HG03575 (cell line): ENCODE data around the gene URB2.

Experiments
- ATAC-seq: cut with Tn5 transposase; IDR thresholded peaks from one replicate; pipeline ENCODE4 v1.9.1; 2021; ENCODE audit not compliant: unreplicated experiment, insufficient number of reproducible peaks, low FRiP score; ENCODE audit errors: extremely low read depth

The URB2 gene

GRCh38 chr1:229640455-229640854, 14.4 kb downstream of the URB2 start:
- no peak for ATAC-seq

DNA sequence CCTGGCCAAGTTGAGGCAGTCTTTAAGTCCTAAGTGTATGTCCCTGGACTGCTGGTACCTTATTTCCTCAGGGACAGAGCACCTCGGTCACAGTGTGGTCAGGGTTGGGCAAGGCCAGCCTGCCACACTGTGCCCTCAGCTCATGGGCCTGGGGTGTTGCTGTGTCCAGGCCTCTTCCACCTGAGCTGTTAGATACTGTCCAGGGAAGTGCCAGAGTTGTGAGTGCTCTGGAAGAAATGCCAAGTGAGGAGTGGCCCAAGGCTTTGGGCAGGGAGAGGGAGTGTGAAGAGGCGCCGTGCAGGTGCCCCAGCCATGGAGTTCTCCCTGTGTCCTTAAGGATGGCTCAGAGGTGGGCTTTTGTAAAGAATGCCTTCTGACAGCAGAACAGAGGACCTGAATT, 15.3 kb downstream of the URB2 start:
- ATAC-seq, result no peak

GRCh38 chr1:229642376-229642775, 16.3 kb downstream of the URB2 start:
- ATAC-seq, result no peak

DNA sequence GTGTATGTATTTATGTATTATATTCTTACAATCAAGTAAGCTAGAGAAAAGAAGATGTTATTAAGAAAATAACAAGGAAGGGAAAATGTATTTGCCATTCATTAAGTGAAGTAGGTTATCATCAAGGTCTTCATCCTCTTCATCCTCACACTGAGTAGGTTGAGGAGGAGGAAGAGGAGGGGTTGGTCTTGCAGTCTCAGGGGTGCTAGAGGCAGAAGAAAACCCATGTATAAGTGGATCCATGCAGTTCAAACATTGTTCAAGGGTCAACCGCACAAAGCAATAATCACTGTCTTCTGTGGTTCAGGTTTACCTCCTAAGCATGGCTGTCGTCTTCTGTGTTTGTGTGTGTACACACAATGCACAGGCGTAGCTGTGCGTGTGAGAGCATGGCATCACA, 16.9 kb downstream of the URB2 start:
- no peak for ATAC-seq

DNA sequence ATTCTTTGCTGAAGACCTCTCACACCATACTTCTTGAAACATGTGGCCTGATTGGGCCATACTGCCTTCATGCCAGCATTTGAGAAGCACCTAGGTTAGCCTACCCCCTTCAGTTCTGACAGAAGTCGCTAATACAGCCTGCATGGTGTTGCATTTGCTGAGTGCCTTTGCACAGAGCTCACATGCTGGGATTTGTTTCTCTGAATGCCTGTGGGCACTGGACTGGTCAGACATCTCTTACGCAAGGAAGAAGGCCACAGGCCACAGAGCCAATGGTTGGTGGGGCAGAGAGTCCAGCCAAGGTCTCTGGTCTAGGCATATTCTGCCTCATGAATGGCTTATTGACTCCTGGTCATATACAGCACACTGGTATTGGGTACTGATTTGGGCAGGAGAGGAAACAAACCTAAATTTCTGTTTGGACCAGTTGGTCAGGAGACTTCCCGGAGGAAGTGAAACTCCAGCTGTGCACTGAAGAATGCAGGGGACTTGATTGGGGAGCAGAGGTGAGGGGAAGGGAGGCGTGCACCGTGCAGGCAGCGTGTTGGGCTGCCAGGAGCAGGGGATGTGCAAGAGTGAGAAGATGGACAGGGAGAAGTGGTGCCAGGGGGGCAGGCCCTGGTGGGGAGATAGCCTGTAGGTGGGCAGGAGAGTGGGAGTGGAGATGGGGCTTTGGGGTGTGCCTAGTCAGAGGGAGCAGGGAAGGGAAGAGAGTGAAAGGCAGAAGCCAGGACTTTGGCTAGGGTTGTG, 18.1 kb downstream of the URB2 start:
- ATAC-seq, result no peak

DNA sequence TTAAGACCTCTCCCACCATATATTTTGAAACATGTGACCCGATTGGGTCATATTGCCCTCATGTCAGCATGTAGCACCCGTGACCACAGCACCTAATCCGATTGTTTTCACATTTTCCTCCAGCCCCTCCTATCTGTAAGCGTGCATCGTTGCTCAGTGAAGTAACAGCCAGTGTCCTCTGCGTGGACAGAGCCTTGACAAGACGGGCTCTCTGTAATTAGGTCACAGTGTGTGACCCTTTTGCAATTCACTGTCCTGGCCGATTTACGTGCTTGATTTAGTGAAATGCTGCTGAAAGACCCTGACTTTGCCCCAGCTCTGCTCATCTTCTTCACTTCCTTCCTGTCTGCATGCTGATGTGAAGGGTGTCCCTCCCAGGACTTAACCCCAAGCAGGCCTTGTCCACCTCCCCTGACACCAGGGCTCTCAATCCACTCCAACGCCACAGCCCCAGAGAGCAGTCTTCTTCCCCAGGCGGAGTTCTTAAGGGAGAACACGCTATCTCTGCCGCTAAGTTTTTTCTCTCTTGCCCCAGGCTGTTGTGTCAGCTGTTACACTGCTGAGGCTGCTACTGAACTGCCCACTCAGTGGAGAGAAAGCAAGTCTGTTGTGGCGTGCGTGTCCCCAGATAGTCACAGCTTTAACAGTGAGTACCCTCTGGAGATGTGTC, 19.4 kb downstream of the URB2 start:
- no peak for ATAC-seq

DNA sequence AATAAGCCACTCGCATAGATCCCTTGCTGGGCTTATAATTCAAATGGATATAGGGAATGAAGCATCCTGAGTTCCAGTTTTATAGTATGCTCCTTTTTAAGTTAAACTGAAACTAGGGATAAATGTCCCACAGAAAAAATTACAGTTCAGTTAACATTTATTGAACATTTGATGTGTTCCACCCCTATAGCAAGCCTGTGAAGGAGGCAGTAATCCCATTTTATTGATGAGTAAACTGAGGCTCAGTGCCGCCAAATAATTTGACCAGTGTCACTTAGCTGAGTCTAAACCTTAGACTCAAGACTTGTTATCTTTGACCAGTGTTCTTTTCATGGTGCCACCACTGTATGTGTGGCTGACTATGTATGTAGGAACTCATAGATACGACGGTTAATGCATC, 22.4 kb downstream of the URB2 start:
- no peak for ATAC-seq

DNA sequence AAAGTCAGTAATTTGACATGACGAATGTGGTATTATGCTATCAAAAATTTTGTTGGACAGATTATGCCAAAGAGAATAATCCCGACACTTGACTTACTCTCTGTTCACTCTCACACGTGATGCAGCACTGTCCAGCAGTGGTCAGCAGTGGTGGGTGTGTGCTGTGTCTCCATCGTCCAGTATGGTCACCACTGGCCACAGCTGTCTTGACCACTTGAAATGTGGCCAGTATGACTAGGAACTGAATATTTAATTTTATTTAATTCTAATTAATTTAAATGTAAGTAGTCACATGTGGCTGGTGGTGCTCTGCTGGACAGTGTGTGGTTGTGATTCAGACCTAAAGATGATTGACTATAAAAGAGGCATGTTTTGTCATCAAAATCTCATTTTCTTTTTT, 24.0 kb downstream of the URB2 start:
- no peak for ATAC-seq

DNA sequence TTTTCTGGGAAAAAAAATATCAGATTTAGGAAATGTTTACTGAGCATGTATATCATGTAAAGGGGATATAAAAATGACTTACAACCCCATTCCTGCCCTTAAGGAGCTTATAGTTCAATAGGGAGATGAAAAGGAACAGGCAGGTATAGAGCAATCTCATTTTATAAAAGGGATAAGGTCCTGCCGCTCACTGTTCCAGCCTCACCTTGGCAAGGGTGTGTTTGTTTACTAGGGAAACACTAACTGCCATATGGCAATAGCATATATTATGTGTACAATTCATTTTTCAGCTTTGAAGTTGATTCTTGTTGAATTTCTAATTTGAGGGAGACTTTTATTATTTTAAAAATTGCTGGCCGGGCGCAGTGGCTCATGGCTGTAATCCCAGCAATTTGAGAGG, 25.5 kb downstream of the URB2 start:
- ATAC-seq, result no peak

- no peak for ATAC-seq
These were observed 27.4 kb downstream of the URB2 start for GRCh38 chr1:229653420-229653819.

DNA sequence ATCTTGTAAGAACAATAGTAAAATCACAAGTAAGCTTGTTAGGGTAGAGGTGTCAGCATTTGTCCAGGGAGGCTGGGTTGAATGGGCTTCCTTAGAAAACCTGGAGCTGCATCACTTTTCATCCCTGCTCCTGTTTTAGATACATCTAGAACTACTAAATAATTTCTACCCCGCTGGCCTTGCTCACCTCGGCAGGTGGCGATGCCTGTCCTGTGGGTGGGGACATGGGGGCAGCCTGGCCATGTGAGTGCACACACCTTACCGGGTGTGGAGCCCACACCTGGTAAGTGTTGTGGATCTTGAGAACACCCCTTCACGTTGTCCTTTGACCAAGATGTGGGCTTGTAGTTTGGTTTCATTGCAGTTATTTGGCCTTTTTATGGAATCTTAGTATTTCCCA, 29.7 kb downstream of the URB2 start:
- ATAC-seq, result no peak

DNA sequence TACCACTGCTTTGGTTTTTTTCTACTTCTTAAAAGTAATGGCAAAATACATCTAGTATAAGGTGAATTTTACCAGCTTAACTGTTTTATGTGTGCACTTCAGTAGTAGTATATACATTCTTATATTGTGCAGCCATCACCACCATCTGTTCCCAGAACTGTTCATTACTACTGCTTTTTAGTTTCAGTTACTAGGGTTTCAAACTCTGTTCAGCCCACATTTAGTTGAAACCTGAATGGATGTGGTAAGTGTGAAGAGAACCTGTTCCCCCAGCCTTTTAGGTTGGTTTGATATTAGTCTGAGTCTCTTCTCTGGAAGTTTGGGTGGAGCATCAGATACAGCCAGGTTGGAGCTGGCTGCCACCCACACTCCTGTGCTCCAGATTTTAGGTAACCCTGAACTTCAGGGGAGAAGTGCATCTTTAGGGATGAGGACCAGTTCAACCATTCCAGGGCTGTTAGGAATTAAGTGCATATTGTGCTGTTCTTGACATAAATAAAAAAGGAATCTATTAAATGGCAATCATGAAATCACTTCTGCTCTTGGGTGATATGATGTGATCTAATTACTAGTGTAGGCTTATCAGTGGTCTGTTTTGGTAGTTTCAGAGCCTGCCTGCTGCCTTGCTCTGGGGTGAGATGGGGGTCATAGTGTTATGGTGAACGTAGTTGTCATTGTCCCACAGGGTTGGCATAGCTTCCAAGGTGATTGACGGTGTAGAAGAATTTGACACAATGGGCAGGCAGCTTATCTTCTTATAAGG, 32.1 kb downstream of the URB2 start:
- ATAC-seq, result no peak

- ATAC-seq, result no peak
These were observed 35.2 kb downstream of the URB2 start for GRCh38 chr1:229661022-229661877.

GRCh38 chr1:229661897-229662296, 35.9 kb downstream of the URB2 start:
- no peak for ATAC-seq

GRCh38 chr1:229664133-229664689, 38.2 kb downstream of the URB2 start:
- ATAC-seq, result no peak

DNA sequence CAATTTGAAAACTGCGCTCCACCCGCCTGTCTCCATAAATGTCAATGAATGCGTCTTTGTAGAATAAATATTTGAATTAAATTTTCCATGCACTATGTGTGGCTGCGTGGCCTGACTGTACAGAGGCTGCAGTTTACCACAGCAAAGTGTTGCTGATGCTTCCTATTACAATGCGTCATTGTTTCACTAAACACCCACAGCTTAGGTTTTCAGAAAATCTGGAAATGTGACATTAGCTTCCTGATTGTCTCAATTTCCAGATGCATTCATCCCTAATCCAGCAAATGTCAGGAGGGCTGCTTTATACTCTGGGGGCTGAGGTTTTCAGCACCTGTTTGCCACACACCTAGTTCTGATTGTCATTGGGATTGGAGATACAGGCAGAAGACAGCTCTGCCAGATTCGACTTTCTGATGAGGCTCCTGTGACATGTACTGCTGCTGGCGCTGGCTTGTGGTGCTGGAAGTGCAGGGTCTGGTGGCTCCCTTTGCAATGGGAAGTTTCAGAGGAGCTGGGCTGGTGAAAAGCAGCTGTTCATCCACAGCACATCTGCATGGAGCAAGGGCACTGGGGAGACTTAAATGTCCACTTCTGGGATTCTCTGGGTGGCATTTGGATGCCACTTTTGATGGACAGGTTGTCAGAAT, 40.0 kb downstream of the URB2 start:
- ATAC-seq, result no peak

DNA sequence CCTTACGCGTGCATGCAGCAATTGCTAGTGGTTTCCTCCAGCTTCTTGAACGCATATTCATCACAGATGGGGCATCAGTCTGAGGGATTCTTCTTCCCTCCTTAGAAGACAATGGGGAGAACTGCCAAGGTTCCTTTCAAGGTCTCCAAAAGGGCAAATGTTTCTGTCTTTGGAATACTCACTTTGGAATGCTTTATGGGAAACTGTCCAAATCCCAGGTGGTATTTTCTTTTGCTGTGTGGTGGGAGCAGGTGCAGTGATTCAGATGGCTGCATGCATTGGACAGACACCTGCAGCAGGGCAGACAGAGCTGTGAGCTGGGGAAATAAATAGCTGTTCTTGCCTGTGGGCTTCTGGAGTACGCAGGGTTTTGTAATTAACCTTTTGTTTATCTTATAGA, 40.5 kb downstream of the URB2 start:
- ATAC-seq, result no peak

GRCh38 chr1:229669333-229669732, 43.3 kb downstream of the URB2 start:
- ATAC-seq, result no peak
